BLaER1 treated with 17β-estradiol and CSF1 and Interleukin-3, amounts not matched to agents 10 nM and 100 nM (cell line): Measurements from ENCODE around the gene RMRP.
A peak's percentile ranks its signal among the peaks of the same experiment; 100 is the strongest.
"Not testable (repeated sequence)": the region's sequence is repeated elsewhere in the genome, so short reads cannot be mapped to it uniquely, and the experiment has no call there.

ENCODE experiments used
- H3K27ac ChIP-seq, 11 experiments: shearing (Covaris generic); formaldehyde crosslinking; 2 replicates each; pipeline ENCODE4 v1.8.1; 2022
- H3K27me3 ChIP-seq, 11 experiments: shearing (Covaris generic); formaldehyde crosslinking; 2 replicates each; pipeline ENCODE4 v1.8.1; 2022
- H3K36me3 ChIP-seq, 11 experiments: shearing (Covaris generic); formaldehyde crosslinking; 2 replicates each; pipeline ENCODE4 v1.8.1; 2022
- H3K4me1 ChIP-seq, 10 experiments: shearing (Covaris generic); formaldehyde crosslinking; 2 replicates each; pipeline ENCODE4 v1.8.1; 2022
- H3K4me2 ChIP-seq, 11 experiments: shearing (Covaris generic); formaldehyde crosslinking; 2 replicates each; pipeline ENCODE4 v1.8.1; 2022
- H3K4me3 ChIP-seq, 10 experiments: shearing (Covaris generic); formaldehyde crosslinking; 2 replicates each; pipeline ENCODE4 v1.8.1; 2022
- H3K9ac ChIP-seq, 11 experiments: shearing (Covaris generic); formaldehyde crosslinking; 2 replicates each; pipeline ENCODE4 v1.8.1; 2022
- H3K9me3 ChIP-seq, 11 experiments: shearing (Covaris generic); formaldehyde crosslinking; replicated peaks in 1 of 11; 2 replicates each; pipeline ENCODE4 v1.8.1; 2022
- H4K20me1 ChIP-seq, 11 experiments: shearing (Covaris generic); formaldehyde crosslinking; 2 replicates each; pipeline ENCODE4 v1.8.1; 2022
- Cebpa-rat ChIP-seq, 11 experiments: shearing (Covaris generic); IDR thresholded peaks; 2 replicates each; pipeline ENCODE4 v1.8.1; 2022

The RMRP gene

DNA sequence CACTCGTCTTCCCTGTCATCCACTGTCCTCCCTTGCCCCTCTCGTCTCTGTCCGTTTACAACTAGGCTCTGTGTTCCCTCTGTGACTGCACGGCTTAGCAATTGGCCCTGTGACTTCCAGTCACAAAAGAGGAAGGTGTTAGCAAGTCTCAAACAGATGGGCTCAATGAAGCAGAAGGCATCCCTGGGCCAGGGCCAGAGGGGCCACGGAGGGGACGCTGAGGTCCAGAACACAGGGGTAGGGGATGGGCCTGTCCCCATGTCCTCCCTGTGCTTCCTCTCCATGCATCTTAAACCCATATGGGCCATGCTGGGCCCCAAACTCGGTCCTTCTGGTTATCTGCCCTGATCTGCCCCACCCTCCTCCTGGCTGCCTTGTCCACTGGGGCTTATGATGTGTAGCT is 39.5 kb downstream of the RMRP start, which contains the start of gene CD72:
Gene CD72 (minus strand): TSS at position 89 of the 403 bp plus-strand sequence. CDS start 110 bp downstream, outside the sequence.
- Histone ChIP-seq H3K4me3 (peak within 1 kb of the TSS; percentile 56 to 70 (median 62)), H3K4me1 (peaks cover 75 to 99% (median 88%) of the 10 kb centered on the region in 10 experiments), H3K9me3 (no peaks in the 10 kb centered on the region), H3K9ac (peak within 1 kb of the TSS; percentile 70 to 84 (median 76)), H4K20me1 (peaks cover 0 to 16% (median 0%) of the 10 kb centered on the region in 11 experiments; a peak in 3 of 22 replicates), H3K27ac (peak within 1 kb of the TSS; percentile 68 to 97 (median 94)), H3K27me3 (no peaks in the 10 kb centered on the region), H3K36me3 (peaks cover 0 to 32% (median 17%) of the 10 kb centered on the region in 11 experiments; a peak in 14 of 22 replicates), H3K4me2 (peak within 1 kb of the TSS; percentile 85 to 100 (median 96))
- TF ChIP-seq Cebpa-rat (IDR thresholded peaks at IDR 0.05): no peak

DNA sequence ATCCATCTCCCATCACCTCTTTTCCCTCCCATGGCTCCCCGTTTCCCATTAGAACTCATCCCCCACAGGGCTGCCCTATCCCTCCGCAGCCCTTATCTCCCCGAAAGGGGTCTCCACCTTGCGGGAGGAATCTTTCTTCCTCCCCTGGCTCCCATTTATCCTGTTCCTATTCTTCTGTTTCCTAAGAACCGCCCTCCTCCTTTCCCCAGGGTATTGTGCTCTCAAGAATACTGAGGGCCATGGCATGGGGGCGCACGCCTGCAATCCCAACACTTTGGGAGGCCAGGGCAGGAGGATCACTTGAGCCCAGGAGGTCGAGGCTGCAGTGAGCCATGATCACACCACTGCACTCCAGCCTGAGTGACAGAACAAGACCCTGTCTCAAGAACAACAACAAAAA is 40.3 kb downstream of the RMRP start:
- Histone ChIP-seq H3K4me3 (peak overlapping the region; percentile 56 to 70 (median 62)), H4K20me1 (peaks cover 0 to 16% (median 0%) of the 10 kb centered on the region in 11 experiments; a peak in 3 of 22 replicates), H3K27ac (peak overlapping the region; percentile 68 to 97 (median 94)), H3K36me3 (peaks cover 0 to 40% (median 25%) of the 10 kb centered on the region in 11 experiments; a peak in 16 of 22 replicates), H3K9ac (peak overlapping the region; percentile 70 to 84 (median 76)), H3K9me3 (no peaks in the 10 kb centered on the region), H3K4me2 (peak overlapping the region; percentile 85 to 100 (median 96)), H3K27me3 (no peaks in the 10 kb centered on the region), H3K4me1 (peaks cover 74 to 98% (median 85%) of the 10 kb centered on the region in 10 experiments)
- TF ChIP-seq Cebpa-rat (IDR thresholded peaks at IDR 0.05): no peak

DNA sequence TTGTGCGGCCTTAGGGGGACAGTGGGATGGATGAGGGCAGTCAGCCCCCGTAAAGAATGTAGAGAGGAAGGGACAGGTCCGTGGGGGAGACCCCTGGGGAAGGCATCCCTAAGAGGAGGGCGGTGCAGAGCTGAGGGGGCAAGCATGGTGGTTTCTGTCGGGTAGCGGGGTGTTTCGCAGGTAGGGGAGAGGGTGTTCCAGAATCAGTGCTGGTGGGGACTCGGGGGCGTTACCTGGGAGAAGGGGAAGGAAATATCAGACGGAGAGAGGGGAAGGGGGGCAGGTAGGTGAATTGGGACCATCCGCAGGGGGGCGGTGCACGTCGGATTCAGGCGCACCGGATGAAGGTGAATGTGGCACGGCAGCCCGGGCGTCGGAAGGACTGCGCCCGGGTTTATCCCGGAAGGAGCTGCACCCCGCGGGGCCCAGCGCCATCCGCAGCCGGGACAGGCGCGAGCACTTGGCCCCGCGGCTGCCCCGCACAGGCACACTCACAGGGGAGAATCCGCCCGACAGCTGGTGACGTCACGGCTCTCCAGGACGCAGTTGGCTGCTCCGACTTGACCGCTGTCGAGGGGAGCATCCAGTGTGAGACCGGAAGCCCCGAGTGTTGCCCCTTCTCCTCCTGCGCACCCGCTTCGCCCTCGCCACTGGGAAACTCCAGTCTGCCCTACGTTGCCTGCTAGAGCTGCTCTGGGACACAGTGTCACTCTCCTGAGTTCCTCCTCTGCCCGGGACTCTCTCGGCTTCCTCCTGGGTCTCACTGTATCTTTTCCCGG is 40.9 kb downstream of the RMRP start:
- Histone ChIP-seq H3K9me3 (no peaks in the 10 kb centered on the region), H3K27ac (peak overlapping the region; percentile 68 to 97 (median 94)), H3K9ac (peak overlapping the region; percentile 70 to 84 (median 76)), H4K20me1 (peaks cover 0 to 21% (median 0%) of the 10 kb centered on the region in 11 experiments; a peak in 3 of 22 replicates), H3K4me1 (peaks cover 69 to 98% (median 80%) of the 10 kb centered on the region in 10 experiments), H3K27me3 (no peaks in the 10 kb centered on the region), H3K36me3 (peaks cover 3 to 47% (median 31%) of the 10 kb centered on the region in 11 experiments; a peak in 17 of 22 replicates), H3K4me2 (peak overlapping the region; percentile 85 to 100 (median 96)), H3K4me3 (peak overlapping the region; percentile 56 to 70 (median 62))
- no peak for TF ChIP-seq Cebpa-rat (IDR thresholded peaks at IDR 0.05)

DNA sequence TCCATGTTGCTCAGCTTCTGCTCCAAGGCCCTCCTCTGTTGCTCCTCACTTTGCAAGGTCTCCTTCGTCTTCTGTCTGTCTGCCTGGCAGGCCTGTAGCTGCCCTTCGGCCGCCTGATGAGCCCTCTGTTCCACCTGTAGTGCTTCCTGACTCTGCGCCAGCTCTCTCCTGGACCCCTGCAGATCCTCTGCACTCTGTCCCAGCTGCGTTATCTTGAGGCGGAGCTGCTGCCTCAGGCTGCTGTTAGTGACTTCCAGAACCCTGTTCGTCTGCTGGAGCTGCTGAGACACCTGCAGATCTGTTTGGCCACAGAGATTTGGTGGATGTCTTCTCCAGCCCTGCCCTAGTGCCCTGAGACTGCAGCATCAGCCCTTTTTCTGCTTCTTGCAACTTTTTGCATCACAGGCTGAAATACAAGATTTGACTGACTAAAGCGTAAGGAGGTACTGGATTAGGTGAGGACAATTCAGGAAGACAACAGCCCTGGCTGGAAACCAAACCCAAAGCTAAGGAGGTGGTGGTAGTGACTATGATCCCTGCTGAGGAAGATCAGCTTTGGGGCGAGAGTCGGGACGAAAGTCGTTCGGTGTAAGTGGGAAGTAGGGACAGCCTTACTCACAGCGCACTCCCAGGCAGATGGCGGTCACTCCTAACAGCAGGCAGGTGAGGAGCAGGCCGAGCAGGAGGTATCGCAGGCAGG is 41.7 kb downstream of the RMRP start:
- Histone ChIP-seq H3K9me3 (no peaks in the 10 kb centered on the region), H3K27ac (peak overlapping the region in 9 of 11 experiments; percentile 68 to 97 (median 94); a peak in 18 of 22 replicates), H3K9ac (peak overlapping the region in 10 of 11 experiments; percentile 73 to 84 (median 78); a peak in 18 of 22 replicates), H3K36me3 (peaks cover 5 to 54% (median 35%) of the 10 kb centered on the region in 11 experiments; a peak in 17 of 22 replicates), H3K4me3 (peak overlapping the region; percentile 56 to 70 (median 62); a peak in 19 of 20 replicates), H3K4me1 (peaks cover 63 to 97% (median 75%) of the 10 kb centered on the region in 10 experiments), H3K4me2 (peak overlapping the region; percentile 85 to 100 (median 96)), H3K27me3 (no peaks in the 10 kb centered on the region), H4K20me1 (peaks cover 0 to 22% (median 0%) of the 10 kb centered on the region in 11 experiments; a peak in 3 of 22 replicates)
- no peak for TF ChIP-seq Cebpa-rat (IDR thresholded peaks at IDR 0.05)

DNA sequence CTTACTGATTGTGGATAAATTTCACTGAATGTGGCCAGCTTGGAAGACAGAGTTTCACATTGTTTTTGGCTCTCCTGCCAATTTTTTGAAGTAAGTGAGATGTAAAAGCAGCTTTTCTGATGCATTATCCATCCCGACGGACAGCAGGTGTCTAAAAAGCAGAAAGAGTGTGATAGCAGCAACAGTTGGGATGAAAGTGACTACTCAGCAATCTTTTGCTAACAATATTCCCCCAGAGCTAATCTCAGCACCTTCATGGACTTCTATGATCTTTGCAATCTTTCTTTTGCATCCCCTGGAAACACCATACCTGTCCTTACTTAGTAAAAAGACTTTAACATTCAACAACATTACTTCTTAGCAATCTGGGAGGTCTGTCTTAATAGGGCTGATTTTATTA is 45.0 kb downstream of the RMRP start:
- TF ChIP-seq Cebpa-rat (IDR thresholded peaks at IDR 0.05): no peak
- peaks cover 29 to 87% (median 62%) of the 10 kb centered on the region in 11 experiments for H3K36me3 ChIP-seq
- H3K27me3 ChIP-seq: no peaks in the 10 kb centered on the region
- no peak overlapping the region for H3K9ac ChIP-seq
- H3K9me3 ChIP-seq: no peaks in the 10 kb centered on the region
- peaks cover 31 to 83% (median 53%) of the 10 kb centered on the region in 10 experiments for H3K4me1 ChIP-seq
- peak overlapping the region in 1 of 11 experiments; percentile 17; a peak in 1 of 22 replicates for H3K4me2 ChIP-seq
- no peak overlapping the region for H3K27ac ChIP-seq
- no peak overlapping the region for H3K4me3 ChIP-seq
- peaks cover 0 to 43% (median 13%) of the 10 kb centered on the region in 11 experiments; a peak in 11 of 22 replicates for H4K20me1 ChIP-seq

DNA sequence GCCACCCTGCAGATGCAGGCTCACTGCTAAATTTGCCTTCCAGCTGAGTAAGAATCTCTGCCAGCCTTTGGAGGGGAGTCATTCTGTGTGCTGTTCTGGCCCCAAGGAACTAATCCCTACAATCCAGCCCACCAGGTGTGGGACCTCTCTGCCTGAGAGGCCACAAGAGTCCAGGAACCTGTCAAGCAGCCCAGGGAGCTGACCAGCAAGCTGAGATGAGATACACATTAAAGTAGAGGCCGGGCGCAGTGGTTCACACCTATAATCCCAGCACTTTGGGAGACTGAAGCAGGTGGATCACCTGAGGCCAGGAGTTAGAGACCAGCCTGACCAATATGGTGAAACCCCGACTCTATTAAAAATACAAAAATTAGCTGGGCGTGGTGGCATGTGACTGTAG is 45.8 kb downstream of the RMRP start:
- not testable (repeated sequence) for H3K27ac ChIP-seq, H3K9me3 ChIP-seq, H3K4me3 ChIP-seq, H3K27me3 ChIP-seq
- Histone ChIP-seq H3K9ac (peak overlapping the region in 1 of 11 experiments; percentile 18; a peak in 1 of 22 replicates), H3K36me3 (peaks cover 36 to 95% (median 70%) of the 10 kb centered on the region in 11 experiments), H4K20me1 (peaks cover 0 to 49% (median 18%) of the 10 kb centered on the region in 11 experiments; a peak in 14 of 22 replicates), H3K4me1 (peaks cover 30 to 83% (median 52%) of the 10 kb centered on the region in 10 experiments), H3K4me2 (peak overlapping the region in 4 of 11 experiments; percentile 6 to 29 (median 22); a peak in 4 of 22 replicates)

DNA sequence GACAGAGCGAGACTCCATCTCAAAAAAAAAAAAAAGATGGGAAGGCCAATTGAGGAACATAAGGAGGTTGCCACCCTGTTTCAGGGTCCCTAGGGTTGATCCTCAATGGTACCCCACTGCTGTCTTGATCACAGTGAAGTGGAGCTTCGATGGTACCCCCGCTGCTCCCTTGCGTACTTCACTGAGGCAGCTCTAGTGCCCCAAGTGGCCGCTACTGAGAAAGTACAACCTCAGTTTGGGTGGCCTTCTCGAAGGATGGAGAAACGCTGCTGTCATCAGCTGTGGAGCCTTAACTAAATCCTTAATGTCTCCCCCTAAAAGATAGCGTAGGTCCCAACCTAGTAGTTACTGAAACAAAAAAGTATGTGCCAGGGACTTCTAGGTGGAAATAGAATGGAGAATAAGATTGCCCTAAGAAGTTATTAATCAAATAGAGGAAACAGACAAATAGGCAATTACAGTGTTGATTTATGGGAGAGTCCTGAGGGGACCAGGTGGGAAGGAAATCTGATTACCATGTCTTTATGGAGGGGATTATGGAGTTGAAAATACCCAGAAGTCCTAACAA is 46.5 kb downstream of the RMRP start:
- no peaks in the 10 kb centered on the region for H3K9me3 ChIP-seq
- no peak overlapping the region; a peak in 1 of 22 replicates for H3K9ac ChIP-seq
- peak overlapping the region in 3 of 11 experiments; percentile 6 to 27 (median 18); a peak in 3 of 22 replicates for H3K4me2 ChIP-seq
- H3K4me3 ChIP-seq: no peak overlapping the region
- H3K36me3 ChIP-seq: peaks cover 37 to 97% (median 72%) of the 10 kb centered on the region in 11 experiments
- TF ChIP-seq Cebpa-rat (IDR thresholded peaks at IDR 0.05): no peak
- H3K4me1 ChIP-seq: peaks cover 31 to 83% (median 52%) of the 10 kb centered on the region in 10 experiments
- H3K27me3 ChIP-seq: no peaks in the 10 kb centered on the region
- peaks cover 5 to 57% (median 26%) of the 10 kb centered on the region in 11 experiments; a peak in 17 of 22 replicates for H4K20me1 ChIP-seq
- H3K27ac ChIP-seq: no peak overlapping the region

DNA sequence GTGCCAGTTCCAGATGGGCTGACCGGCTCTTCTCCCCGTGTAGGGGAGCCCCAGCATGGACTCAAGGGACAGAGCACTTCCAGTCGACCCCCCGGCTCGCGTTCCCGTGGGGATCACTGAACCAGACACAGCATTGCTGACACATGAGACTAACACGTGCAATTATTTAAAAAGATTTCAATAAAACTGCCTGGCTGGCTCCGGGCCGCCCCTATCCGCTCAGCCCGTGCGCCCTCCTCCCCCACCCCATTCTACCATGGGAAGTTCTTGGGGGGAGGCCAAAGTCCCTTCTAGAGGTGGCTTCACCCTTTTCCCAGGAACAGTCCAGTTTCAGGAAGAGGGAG is 48.0 kb downstream of the RMRP start:
- Histone ChIP-seq H3K4me1 (peaks cover 21 to 75% (median 43%) of the 10 kb centered on the region in 10 experiments), H3K27ac (peak overlapping the region in 3 of 11 experiments; percentile 5 to 44 (median 8); a peak in 2 of 22 replicates), H3K4me2 (0 out of 22 replicates have a peak overlapping the region, but pooled peaks of 1 of the 11 experiments have one; percentile 1), H4K20me1 (peaks cover 11 to 55% (median 30%) of the 10 kb centered on the region in 11 experiments; a peak in 18 of 22 replicates), H3K4me3 (no peak overlapping the region), H3K9ac (peak overlapping the region in 3 of 11 experiments; percentile 24 to 42 (median 31); a peak in 2 of 22 replicates), H3K27me3 (no peaks in the 10 kb centered on the region), H3K36me3 (peaks cover 37 to 82% (median 65%) of the 10 kb centered on the region in 11 experiments), H3K9me3 (no peaks in the 10 kb centered on the region)
- TF ChIP-seq Cebpa-rat (IDR thresholded peaks at IDR 0.05): no peak
